KMS-11 (cell line): ENCODE results near the gene SSNA1.

ENCODE experiments used
- H2AFZ ChIP-seq: fragments of 200-600 bp; sonication (generic); 2 replicates; pipeline ENCODE4 v1.6.1; 2016; ENCODE audit warnings: antibody characterized with exemption, mixed run types, low read depth
- H3K27ac ChIP-seq: fragments of 200-600 bp; sonication (generic); 2 replicates; pipeline ENCODE4 v1.6.1; 2016; ENCODE audit warnings: mild to moderate bottlenecking, mixed run types
- H3K27me3 ChIP-seq: fragments of 200-600 bp; sonication (generic); 2 replicates; pipeline ENCODE4 v1.6.1; 2017; ENCODE audit warnings: mild to moderate bottlenecking, low read depth, mixed run types, moderate library complexity; ENCODE audit not compliant: insufficient read depth
- H3K36me3 ChIP-seq: fragments of 200-600 bp; sonication (generic); 2 replicates; pipeline ENCODE4 v1.6.1; 2017; ENCODE audit warnings: mild to moderate bottlenecking, mixed run types; ENCODE audit not compliant: insufficient read depth
- H3K4me1 ChIP-seq: fragments of 200-600 bp; sonication (generic); 2 replicates; pipeline ENCODE4 v1.6.1; 2016; ENCODE audit warnings: mild to moderate bottlenecking, low read depth, mixed run types; ENCODE audit not compliant: poor library complexity, severe bottlenecking
- H3K4me2 ChIP-seq: fragments of 200-600 bp; sonication (generic); 2 replicates; pipeline ENCODE4 v1.7.0; 2016; ENCODE audit warnings: mild to moderate bottlenecking, mixed run types
- H3K4me3 ChIP-seq: fragments of 200-600 bp; sonication (generic); IDR thresholded peaks from 2 replicates; pipeline ENCODE4 v1.6.1; 2017; ENCODE audit warnings: low read depth, low read length, mixed read lengths; ENCODE audit not compliant: insufficient read depth
- H3K79me2 ChIP-seq: fragments of 200-600 bp; sonication (generic); 2 replicates; pipeline ENCODE4 v1.6.1; 2016; ENCODE audit warnings: low read depth, mixed run types; ENCODE audit not compliant: insufficient read depth
- H3K9ac ChIP-seq: fragments of 200-600 bp; sonication (generic); 2 replicates; pipeline ENCODE4 v1.6.1; 2016; ENCODE audit warnings: mild to moderate bottlenecking, mixed run types
- H4K20me1 ChIP-seq: fragments of 200-600 bp; sonication (generic); 2 replicates; pipeline ENCODE4 v1.6.1; 2016; ENCODE audit warnings: mild to moderate bottlenecking, mixed run types; ENCODE audit not compliant: insufficient read depth
- CTCF ChIP-seq: fragments of 200-600 bp; sonication (generic); conservative IDR thresholded peaks from 2 replicates; pipeline ENCODE4 v1.6.1; 2017; ENCODE audit warnings: low read depth, mild to moderate bottlenecking, antibody characterized with exemption, low read length, moderate library complexity, mixed read lengths

The SSNA1 gene

GRCh38 chr9:137232510-137232909, 44.0 kb downstream of the SSNA1 start:
- no peaks in the 10 kb centered on the region for H3K79me2 ChIP-seq
- no peak overlapping the region for H3K4me2 ChIP-seq
- H3K4me1 ChIP-seq = peaks cover 10% of the 10 kb centered on the region
- no peak overlapping the region for H3K9ac ChIP-seq
- H3K27me3 ChIP-seq = peaks cover 58% of the 10 kb centered on the region
- no peak overlapping the region for H2AFZ ChIP-seq
- TF ChIP-seq CTCF = no peak
- H4K20me1 ChIP-seq = no peaks in the 10 kb centered on the region
- H3K36me3 ChIP-seq = no peaks in the 10 kb centered on the region
- H3K27ac ChIP-seq = no peak overlapping the region
- no peak overlapping the region for H3K4me3 ChIP-seq

- Histone ChIP-seq H2AFZ (no peak overlapping the region), H3K36me3 (no peaks in the 10 kb centered on the region), H3K27me3 (peaks cover 57% of the 10 kb centered on the region), H4K20me1 (no peaks in the 10 kb centered on the region), H3K4me3 (no peak overlapping the region), H3K9ac (no peak overlapping the region), H3K27ac (no peak overlapping the region), H3K4me2 (no peak overlapping the region), H3K79me2 (no peaks in the 10 kb centered on the region), H3K4me1 (peaks cover 10% of the 10 kb centered on the region)
- TF ChIP-seq CTCF = no peak
Measured at GRCh38 chr9:137233143-137233980, 44.9 kb downstream of the SSNA1 start.

- Histone ChIP-seq H3K36me3 (no peaks in the 10 kb centered on the region), H3K4me2 (no peak overlapping the region), H3K4me3 (no peak overlapping the region), H4K20me1 (no peaks in the 10 kb centered on the region), H3K79me2 (no peaks in the 10 kb centered on the region), H3K9ac (no peak overlapping the region), H3K27me3 (peaks cover 49% of the 10 kb centered on the region), H3K4me1 (peaks cover 15% of the 10 kb centered on the region), H2AFZ (no peak overlapping the region), H3K27ac (no peak overlapping the region)
- no peak for TF ChIP-seq CTCF
Measured at GRCh38 chr9:137234055-137234697, 45.7 kb downstream of the SSNA1 start.

GRCh38 chr9:137234758-137235423, 46.4 kb downstream of the SSNA1 start:
- Histone ChIP-seq H3K79me2 (no peaks in the 10 kb centered on the region), H3K27me3 (peaks cover 46% of the 10 kb centered on the region), H3K36me3 (no peaks in the 10 kb centered on the region), H3K27ac (no peak overlapping the region), H4K20me1 (no peaks in the 10 kb centered on the region), H3K4me2 (no peak overlapping the region), H3K4me1 (peaks cover 23% of the 10 kb centered on the region), H2AFZ (no peak overlapping the region), H3K9ac (no peak overlapping the region), H3K4me3 (no peak overlapping the region)
- 0 out of 2 replicates have a peak, but pooled peaks have one; percentile 5 for TF ChIP-seq CTCF
